Measurements from ENCODE around the gene LRRC3C.
"Not testable (repeated sequence)": the region's sequence is repeated elsewhere in the genome, so short reads cannot be mapped to it uniquely, and the experiment has no call there.

LRRC3C gene, protein sequence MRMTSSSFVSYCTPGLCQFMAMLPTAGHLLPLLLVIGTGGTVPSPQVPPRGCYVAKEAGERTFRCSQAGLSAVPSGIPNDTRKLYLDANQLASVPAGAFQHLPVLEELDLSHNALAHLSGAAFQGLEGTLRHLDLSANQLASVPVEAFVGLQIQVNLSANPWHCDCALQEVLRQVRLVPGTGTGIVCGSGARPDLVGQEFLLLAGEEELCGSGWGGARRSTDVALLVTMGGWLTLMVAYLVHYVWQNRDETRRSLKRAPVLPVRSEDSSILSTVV

DNA sequence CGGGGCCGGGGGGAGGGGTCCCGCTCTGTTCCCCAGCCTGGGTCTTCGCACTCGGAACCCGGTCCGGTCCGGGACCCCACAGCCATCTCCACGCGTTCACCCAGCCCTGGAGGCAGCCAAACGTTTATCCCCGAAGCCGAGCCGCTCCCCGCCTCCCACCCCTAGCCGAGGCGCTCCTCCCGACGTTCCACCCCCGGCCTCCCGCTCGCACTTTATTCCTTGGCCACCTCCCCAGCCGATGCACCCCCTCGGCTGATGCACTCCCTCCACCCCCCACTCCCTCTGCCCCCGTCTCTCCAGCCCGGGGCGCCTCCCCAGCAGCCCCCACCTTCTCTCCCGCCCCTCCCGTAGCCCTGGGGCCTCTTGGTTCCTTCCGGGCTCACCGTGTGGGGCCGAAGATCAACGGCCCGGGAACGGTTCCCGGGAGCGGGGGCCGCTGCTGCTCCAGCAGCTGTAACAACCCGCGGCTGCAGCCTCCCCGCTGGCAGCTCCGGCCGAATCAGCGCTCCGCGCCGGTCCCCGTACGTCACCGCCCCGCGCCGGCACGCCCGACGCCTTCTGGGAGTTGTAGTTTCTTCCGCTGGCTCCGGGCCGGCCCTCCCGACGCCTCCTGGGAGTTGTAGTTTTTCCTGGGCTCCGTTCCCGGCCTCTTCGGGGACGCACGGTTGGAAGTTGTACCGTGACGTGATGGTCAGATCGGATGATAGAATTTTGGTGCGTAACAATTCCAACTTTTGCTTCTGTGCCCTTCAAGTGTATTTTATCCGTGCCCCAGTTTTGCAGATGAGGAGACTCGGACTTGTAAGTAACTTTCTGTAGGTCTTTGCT is at the start of gene LRRC3C, which contains the start of gene ORMDL3:
TSS of gene LRRC3C (plus strand) at position 632 of the 828 bp plus-strand sequence. CDS start 13,792 bp downstream, outside the sequence.
TSS of gene ORMDL3 (minus strand) at position 501 of the 828 bp plus-strand sequence. CDS start 3,398 bp downstream, outside the sequence.
- peak; percentile 68 for DNase-seq

DNA sequence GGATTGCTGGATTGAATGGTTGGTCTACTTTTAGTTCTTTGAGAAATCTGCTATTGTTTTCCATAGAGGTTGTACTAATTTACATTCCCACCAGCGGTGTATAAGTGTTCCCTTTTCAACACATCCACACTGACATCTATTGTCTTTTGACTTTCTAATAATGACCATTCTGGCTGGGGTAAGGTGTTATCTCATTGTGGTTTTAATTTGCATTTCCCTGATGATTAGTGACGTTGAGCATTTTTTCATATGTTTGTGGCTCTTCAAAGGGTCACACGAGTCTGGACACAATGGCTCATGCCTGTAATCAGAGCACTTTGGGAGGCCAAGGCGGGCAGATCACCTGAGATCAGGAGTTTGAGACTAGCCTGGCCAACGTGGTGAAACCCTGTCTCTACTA is 41.4 kb upstream of the LRRC3C start:
- not testable (repeated sequence) for DNase-seq

DNA sequence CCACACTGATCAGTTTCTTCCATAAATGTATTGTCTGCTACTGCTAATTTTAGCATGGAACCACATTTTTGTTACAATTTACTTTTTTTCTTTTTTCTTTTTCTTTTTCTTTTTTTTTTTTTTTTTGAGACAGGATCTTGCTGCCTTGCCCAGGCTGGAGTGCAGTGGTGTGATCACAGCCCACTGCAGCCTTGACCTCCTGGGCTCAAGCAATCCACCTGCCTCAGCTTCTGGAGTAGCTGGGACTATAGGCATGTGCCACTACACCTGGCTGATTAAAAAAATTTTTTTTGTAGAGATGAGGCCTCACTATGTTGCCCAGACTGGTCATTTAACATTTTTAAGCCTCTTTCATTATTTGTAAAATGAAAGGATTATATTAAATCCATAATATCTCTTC is 40.5 kb upstream of the LRRC3C start:
- DNase-seq: no peak

DNA sequence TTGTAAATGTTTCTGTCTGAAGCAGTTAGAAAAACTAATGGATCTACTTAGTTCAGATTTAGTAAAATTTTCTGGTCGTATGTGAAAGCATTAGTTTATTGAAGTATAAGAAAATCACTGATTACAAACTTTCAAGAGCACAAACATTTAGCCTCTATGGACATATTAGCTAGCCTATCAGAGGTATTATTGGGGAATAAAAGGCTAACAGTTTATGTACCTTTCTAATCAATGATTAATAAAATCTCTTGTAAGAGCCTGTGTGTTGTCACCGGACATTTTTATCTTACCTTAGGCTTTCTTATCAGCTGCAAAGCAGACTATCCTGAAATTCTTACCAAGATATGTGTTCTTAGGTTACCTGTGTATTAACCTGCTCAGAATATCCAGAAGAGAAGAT is 38.3 kb upstream of the LRRC3C start:
- no peak for DNase-seq

DNA sequence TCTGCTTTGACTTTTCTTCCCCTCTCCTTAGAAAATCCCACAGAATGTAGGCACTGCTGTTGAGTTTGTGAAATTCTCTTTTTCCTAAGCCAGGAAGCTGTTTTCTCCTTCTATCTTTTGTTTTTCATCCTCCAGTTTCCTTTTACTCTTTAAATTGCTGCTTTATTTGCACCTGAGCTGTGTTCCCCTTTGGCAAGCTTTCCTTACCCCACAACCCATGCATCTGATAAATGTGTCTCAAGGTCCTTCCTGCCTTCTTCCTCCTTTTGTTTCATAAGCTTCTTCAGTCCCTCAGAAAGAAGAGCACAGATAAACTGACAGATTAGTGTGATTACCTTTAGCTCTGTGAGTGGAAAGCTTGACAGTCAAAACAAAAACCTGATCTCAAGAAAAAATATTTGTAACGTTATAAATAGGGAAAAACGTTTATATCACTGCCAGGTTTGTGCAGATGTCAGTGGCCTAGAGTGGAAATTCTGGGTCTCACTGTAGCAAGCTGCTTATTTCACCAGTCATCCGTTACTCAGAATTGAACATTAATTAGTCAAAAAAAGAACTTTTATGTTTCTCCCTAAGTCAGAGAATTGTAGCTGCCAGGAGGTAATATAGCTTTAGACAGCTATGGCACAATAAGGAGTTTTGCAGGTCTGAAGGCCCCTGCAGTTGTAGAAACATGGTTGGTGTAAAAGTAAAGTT is 32.7 kb upstream of the LRRC3C start:
- DNase-seq: no peak

DNA sequence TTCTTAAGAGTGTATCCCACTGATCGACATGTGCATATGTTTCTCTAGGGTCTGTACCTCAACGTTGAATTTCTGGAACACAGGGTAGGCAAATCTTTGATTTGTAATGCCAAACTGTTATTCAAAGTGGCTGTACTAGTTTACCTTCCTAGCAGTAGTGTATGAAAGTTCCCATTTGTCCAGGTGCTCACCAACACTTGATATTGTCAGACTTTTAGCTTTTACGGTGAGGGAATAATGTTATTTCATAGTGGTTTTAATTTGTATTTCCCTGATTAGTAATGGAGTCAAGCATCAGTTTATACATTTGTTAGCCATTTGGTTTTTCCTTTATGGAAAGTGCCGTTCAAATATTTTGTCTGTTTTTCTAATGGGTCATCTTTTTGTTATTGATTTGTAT is 29.4 kb upstream of the LRRC3C start:
- DNase-seq: no peak

DNA sequence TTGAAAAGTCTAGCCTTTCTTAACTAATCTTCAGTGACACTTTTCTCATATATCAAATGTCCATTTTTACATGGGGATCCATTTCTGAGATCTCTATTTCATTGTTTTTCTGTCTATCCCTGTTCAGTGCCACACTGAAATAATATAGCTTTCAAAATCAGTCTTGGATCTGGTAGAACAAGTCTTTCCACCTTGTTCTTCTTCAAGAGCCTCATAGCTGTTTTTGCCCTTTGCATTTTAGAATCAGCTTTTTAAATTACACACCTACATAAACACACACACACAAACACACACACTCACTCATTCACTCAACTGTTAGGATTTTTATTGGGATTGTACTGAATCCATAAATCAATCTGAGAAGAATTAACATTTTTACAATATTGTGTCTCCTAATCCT is 28.3 kb upstream of the LRRC3C start:
- no peak for DNase-seq

DNA sequence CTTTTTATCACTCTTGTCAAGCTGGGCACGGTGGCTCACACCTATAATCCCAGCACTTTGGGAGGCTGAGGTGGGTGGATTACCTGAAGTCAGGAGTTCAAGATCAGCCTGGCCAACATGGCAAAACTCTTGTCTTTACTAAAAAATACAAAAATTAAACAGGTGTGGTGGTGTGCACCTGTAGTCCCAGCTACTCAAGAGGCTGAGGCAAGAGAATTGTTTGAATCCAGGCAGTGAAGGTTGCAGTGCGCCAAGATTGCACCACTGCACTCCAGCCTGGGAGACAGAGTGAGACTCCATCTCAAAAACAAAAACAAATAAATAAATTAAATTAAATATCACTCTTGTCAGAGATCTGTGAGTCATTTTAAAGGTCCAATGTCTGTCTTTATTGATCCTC is 25.5 kb upstream of the LRRC3C start:
- DNase-seq: not testable (repeated sequence)

DNA sequence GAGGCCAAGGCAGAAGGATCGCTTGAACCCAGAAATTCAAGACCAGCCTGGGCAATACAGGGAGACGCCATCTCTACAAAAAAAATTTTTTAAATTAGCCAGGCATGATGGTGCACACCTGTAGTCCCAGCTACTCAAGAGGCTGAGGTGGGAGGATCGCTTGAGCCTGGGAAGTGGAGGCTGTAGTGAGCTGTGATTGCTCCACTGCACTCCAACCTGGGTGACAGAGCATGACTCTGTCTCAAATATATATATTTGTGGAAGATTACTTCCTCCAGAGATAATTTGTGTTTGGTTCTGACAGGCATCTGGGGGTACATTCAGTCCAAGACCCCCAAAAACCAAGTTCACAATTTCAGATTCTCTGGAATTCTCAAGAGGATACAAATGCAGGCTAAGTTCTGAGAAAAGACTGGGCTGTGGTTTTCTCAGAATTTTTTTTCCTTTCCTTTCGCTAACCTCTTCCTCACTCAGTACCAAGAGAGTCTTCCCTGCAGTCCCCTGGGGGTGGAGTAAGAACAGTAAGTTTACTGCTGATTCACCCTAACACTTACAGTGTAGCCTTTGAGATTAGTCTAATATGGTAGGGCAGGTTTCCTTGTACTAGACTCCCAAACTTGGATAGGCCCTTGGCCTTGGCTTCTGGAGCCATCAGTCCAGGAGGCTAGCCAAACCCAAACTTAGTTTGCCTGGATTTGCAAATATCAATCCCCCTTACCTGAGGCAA is 24.2 kb upstream of the LRRC3C start:
- DNase-seq: no peak

DNA sequence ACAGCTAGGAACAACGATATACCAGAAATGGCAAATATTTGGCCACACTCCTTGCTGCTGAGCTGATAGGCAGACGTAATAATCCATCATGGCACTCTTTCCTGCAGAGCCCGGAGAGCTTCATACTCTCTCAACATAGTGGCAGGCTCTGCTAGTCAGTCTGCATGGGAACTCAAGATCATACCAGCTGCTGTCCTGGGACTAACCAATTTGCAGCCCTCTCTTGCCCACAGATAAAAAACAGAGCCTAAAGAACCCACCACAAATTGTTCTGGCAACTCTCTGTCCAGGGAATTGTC is 22.6 kb upstream of the LRRC3C start:
- no peak for DNase-seq

DNA sequence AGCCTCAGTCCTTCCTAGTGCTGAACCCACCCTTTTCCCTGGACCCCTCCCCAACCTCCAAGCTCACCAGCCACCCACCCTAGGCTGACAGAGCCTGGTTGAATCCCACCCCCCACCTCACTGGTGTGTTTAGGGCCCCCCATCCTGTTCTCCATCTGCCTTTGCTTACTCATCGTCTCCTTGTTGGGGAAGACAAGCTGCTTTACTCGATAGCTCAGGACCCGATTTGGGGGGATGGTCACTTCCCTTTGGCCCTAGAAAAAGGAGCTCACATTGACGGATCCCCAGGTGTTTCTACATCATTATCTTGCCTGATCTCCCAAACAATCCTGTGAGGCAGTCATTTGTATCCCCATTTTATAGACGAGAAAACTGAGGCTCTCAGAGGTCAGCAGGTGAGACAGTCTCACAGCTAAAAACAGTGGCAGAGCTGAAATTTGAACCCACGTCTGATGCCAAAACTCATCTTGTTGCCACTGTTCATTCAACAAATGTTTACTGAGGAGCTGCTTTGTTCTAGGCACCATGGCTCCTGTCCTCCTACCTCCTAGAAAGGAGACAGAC is 18.7 kb upstream of the LRRC3C start:
- no peak for DNase-seq

DNA sequence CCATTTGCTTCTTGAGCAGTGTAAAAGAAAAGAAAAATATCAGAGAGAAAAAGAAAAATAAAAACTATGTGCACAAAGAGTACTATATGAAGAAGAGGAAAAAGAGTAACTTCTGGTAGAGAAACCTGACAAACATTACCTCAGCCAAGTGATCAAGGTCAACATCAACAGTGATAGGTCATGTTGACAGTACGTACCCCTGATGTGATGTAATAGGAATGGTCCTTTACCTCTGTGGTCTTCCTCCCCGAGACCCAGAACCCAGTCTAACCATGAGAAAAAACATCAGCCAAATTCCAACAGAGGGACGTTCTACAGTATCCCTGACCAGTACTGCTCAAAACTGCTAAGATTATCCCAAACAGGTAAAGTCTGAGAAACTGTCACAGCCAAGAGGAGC is 13.5 kb upstream of the LRRC3C start:
- no peak for DNase-seq

DNA sequence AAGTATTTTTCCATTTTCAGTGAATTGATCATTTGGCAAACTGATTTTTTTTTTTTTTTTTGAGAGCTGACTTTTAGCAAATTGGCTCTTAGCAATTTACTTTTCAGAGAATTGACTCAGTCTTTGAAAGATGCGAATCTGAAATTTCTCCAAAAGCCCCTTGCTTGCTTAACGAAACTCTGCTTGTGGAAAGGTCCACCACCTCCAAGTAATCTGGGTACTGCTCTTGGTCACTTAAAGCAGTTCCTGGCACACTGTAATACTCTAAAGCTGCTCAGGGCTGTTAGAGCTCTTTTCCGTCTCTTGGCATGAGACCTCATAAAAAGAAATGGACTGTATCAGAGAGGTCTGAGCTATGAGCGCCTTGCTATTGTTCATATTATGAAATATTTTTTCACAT is 12.0 kb upstream of the LRRC3C start:
- no peak for DNase-seq

DNA sequence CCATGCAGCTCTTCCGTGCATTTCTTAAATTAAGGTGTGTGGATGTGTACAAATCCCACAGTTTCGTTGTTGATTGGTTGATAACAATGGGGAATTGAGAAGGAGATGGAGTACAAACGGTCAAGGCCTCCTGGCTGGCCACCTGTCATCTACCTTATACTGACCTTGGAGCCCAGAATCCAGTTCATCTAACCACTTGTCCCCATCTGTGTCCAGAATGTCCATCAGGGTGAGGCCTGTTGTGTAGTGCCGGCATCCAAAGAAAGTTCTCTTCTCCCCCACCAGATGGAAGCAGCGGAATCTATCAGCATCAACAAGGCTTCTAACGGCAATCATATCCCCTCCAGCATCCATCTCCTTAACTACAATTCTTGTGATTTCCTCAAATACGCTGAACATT is 10.6 kb upstream of the LRRC3C start:
- no peak for DNase-seq

DNA sequence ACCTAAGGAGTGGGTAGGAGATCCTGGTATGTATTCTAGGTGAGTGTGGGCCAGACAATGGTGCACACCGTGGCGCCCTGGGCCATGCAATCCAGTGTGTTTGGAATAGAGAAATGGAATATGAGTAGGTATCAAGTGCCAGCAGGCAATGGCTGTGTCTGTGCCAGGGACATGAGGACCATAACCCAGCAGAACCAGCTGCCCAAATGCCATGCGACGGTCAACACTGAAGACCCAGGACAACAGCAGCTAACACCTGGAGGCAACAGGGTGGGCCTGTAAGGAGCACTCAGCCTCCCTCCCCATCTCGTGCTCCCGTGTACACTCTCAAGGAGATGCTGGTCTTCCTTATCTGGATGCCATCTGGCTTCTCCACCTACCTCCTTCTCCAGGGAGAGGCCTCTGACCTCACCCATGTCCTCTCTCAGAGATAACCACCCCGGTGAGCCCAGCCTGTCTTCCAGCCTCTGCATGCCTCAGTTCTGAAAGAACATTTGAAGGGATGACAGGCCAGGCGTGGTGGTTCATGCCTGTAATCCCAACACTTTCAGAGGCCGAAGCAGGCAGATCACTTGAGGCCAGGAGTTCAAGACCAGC is 8.3 kb upstream of the LRRC3C start:
- no peak for DNase-seq

DNA sequence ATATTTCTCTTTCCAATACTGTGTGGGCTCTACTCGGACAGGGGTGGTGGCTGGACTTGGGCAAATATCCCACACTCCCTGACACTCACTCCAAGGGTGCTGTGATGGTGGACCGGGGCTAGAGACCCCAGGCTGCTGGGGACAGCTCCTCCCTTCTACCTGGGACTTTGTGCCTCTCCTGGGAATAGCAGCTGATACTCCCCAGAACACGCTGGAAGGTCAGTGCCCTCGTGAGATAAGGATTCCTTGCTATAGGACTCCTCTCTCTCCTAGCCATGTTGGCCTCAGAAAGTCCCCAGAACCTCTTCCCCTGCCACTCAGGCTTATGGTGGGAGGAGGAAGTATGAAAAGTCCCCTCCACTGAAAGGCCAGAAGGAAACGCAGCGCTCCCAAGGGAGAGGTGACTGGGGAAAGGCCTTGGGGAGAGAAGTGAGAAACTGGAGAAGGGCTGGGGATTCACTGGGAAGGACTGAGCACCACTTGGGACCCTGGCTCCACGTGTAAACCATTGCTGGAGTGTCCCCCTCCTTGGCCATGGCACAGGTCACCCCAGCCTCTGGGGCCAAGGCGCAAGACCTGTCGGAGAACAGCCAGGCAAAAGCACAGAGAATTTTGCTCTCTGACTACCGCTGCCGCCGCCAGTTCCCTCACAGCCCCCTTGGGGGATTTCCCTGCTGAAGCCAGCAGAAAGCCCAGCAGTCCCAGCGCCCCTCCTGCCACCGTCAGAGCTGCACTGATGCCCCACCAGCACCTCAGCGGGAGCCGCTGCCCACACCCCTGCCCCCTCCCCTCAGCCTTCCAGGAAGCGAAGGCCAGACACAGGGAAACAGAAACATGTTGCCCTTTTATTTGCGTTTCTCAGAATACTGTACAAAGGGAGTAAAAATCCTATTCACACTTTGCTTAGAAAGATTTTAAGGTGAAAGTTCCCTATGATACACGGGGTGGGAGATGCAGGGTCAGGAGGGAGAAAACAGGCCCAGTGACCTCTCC is 7.0 kb upstream of the LRRC3C start:
- no peak for DNase-seq

DNA sequence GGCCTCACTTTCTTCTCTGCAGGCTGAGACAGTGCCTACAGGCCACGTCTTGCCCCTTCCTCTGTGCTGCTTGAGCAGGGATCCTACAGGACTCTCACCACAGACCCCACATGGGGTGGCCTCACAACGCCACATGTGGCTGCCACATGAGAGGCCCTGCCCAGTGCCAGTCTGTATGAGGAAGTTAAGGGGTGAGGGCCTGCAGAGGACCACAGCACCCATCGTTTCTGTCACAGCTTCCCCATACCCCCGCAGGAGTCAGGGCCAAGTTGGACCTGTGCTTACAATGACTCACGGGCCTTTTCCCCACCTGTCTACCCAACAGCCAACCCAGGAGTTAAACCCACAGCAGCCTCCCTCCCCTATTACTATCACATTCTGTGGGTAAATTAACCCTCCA is 6.2 kb upstream of the LRRC3C start:
- DNase-seq: no peak

DNA sequence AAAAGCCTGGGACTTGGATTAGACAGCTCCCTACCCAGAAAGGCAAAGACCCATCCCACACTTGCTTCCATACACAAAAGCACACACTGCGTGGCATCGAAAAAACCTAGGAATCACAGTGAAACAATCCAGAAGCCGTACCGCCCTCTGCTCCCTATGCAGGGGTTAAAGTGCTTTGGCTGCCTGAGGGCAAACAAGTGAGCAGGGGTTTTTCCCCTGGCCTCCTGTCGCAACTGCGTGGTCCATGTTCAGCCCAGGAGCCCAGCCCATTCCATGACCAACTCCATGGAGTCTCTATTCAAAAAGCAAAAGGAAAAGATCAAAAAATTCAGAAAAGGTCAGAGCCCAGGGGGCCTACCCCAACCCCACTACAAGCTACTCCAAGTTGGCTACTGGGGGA is 5.5 kb upstream of the LRRC3C start:
- no peak for DNase-seq

DNA sequence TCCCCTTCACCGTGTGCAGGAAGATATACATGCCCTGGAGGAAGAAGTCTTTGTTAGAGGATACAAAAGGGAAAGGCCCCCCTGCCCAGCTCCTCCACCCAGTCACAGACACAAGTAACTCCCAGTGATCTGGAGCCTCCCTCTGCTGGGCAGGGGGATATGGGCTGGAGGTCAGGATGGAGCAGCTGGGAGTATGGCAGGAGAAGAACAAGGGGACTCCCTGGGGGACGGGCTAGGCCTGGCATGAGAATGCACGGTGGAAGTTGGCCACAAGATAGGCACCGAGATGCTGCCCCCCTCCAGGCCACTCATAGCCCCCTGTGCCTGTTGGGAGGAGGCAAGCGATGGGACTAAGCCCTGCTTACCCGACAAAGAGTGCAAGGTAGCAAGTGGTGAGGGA is 4.3 kb upstream of the LRRC3C start:
- DNase-seq: no peak

DNA sequence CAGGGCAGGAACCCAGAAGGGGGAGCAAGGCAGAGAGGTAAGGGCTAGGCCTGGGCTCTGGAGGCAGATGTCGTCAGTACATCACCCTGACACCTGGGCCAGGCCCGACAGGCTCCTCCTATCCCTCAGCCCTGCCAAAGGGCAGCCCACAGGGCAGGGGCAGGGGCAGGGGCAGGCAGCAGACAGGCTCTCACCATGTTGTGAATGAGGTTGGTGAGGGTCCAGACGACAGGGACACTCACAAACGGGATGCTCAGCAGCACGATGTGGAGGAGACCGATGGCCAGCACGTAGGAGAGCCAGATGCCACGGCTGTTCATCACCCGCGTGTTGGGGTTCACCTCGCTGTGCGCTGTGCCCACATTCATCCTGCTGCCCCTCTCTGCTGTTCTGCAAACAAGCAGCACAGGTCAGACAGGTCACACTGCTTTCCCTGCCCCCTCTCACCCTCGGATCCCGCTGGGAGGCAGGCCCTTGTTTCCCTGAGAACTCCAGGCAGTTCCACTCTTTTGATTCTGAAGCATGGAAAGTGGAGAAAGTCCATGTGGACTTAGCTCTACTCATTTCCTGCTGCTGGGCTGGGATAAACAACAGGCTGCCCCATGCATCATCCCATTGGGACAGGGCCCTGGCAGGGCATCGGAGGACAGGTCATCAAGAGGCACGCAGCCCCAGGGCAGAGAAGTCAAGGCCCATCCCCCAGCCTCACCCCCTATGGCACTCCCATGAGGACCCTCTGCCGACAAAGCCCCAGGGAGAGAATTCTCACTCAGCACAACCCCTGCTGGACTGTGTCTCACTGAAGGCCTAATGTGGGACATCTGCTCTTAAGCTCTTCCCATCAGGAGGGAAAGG is 3.5 kb upstream of the LRRC3C start:
- no peak for DNase-seq
